ENCODE measurements around the gene ADAMTS17.
A peak's percentile ranks its signal among the peaks of the same experiment; 100 is the strongest.

Gene ADAMTS17

GRCh38 chr15:100055821-100056220, 286.0 kb downstream of the ADAMTS17 start:
- TF ChIP-seq CTCF (IDR thresholded peaks at IDR 0.05; ENCODE audit: low read length, missing control alignments): no peak
- no peak for DNase-seq (ENCODE audit: low read depth)
- no peak overlapping the region for H3K4me3 ChIP-seq (replicated peaks; ENCODE audit: low read depth, low read length)

- no peak for TF ChIP-seq CTCF (IDR thresholded peaks at IDR 0.05; ENCODE audit: low read length, missing control alignments)
- no peak overlapping the region for H3K4me3 ChIP-seq (replicated peaks; ENCODE audit: low read depth, low read length)
- no peak for DNase-seq (ENCODE audit: low read depth)
These were observed 287.2 kb downstream of the ADAMTS17 start for GRCh38 chr15:100054539-100054938.

GRCh38 chr15:100053474-100054121, 288.2 kb downstream of the ADAMTS17 start:
- TF ChIP-seq CTCF (IDR thresholded peaks at IDR 0.05; ENCODE audit: low read length, missing control alignments): no peak
- DNase-seq (ENCODE audit: low read depth): peak; percentile 43

GRCh38 chr15:100052716-100053473, 288.9 kb downstream of the ADAMTS17 start:
- no peak for TF ChIP-seq CTCF (IDR thresholded peaks at IDR 0.05; ENCODE audit: low read length, missing control alignments)
- DNase-seq (ENCODE audit: low read depth): no peak
- H3K4me3 ChIP-seq (replicated peaks; ENCODE audit: low read depth, low read length): no peak overlapping the region

More at GRCh38 chr15:100053474-100054121, 288.2 kb downstream of the ADAMTS17 start:
- no peak overlapping the region for H3K4me3 ChIP-seq (replicated peaks; ENCODE audit: low read depth, low read length)

- H3K4me3 ChIP-seq (replicated peaks; ENCODE audit: low read depth, low read length): no peak overlapping the region
- no peak for TF ChIP-seq CTCF (IDR thresholded peaks at IDR 0.05; ENCODE audit: low read length, missing control alignments)
- DNase-seq (ENCODE audit: low read depth): no peak
These were observed 290.6 kb downstream of the ADAMTS17 start for GRCh38 chr15:100050877-100051786.

- DNase-seq (ENCODE audit: low read depth): no peak
- TF ChIP-seq CTCF (IDR thresholded peaks at IDR 0.05; ENCODE audit: low read length, missing control alignments): no peak
- no peak overlapping the region for H3K4me3 ChIP-seq (replicated peaks; ENCODE audit: low read depth, low read length)
These were observed 291.6 kb downstream of the ADAMTS17 start for GRCh38 chr15:100049936-100050876.
